Left ventricle myocardium inferior (tissue), 1 donor: ENCODE results near the gene DUOXA2. TPM values are rescaled to one million over a fixed set of nuclear protein-coding genes. Genes with fewer than 3 reads are reported as not detected.

Experiments
- DNase-seq: peaks from one replicate; pipeline ENCODE4 v3.0.0-alpha.2; 2020
- H3K27ac ChIP-seq: fragments of 200-600 bp; replicated peaks from 2 replicates; pipeline ENCODE4 v1.8.0; 2021
- H3K27me3 ChIP-seq: fragments of 200-600 bp; 2 replicates; pipeline ENCODE4 v1.8.0; 2021; ENCODE audit warnings: low read depth
- H3K36me3 ChIP-seq: fragments of 200-600 bp; 2 replicates; pipeline ENCODE4 v1.8.0; 2021
- H3K4me1 ChIP-seq: fragments of 200-600 bp; 2 replicates; pipeline ENCODE4 v1.8.0; 2021
- H3K4me3 ChIP-seq: fragments of 200-600 bp; 2 replicates; pipeline ENCODE4 v1.8.0; 2021; ENCODE audit warnings: mild to moderate bottlenecking, moderate library complexity
- H3K9me3 ChIP-seq: fragments of 200-600 bp; replicated peaks from 2 replicates; pipeline ENCODE4 v1.8.0; 2021
- CTCF ChIP-seq: fragments of 200-600 bp; IDR thresholded peaks from 2 replicates; pipeline ENCODE4 v1.8.0; 2021; ENCODE audit warnings: antibody characterized with exemption, mild to moderate bottlenecking, borderline replicate concordance
- intact Hi-C: fragments of 100-400 bp; cut with micrococcal nuclease; formaldehyde crosslinking; loops from one replicate; pipeline ENCODE4 v1.11.0; 2022
- total RNA-seq: library from RNA; stranded (reverse); fragmentation: NEBNext Ultra II Directional; extraction: Animal tissue kit (Norgen Biotek cat#: 25700); gene quantifications from one replicate; pipeline ENCODE4 v1.2.1, GENCODE V29; 2021
- donor health status: DM: no; HTN: yes; CAD: no; lungs with severe emphysema.

The DUOXA2 gene
- total RNA-seq, 1 donor from 2014 or later, result not detected

GRCh38 chr15:45118996-45119395 is 4.9 kb downstream of the DUOXA2 start:
- Histone ChIP-seq H3K4me3 (no peak overlapping the region), H3K36me3 (no peaks in the 10 kb centered on the region), H3K27me3 (peaks cover 94% of the 10 kb centered on the region), H3K9me3 (no peaks in the 10 kb centered on the region), H3K4me1 (peaks cover 24% of the 10 kb centered on the region), H3K27ac (no peak overlapping the region)
- TF ChIP-seq CTCF, result no peak
- DNase-seq, result no peak
- intact Hi-C loops, result no loop called here

GRCh38 chr15:45120081-45120972 is 6.2 kb downstream of the DUOXA2 start:
- peaks cover 16% of the 10 kb centered on the region for H3K4me1 ChIP-seq
- no peaks in the 10 kb centered on the region for H3K9me3 ChIP-seq
- H3K27ac ChIP-seq, result no peak overlapping the region
- peaks cover 92% of the 10 kb centered on the region for H3K27me3 ChIP-seq
- H3K36me3 ChIP-seq, result no peaks in the 10 kb centered on the region
- H3K4me3 ChIP-seq, result no peak overlapping the region
- no peak for DNase-seq
- intact Hi-C loops, result no loop called here
- TF ChIP-seq CTCF, result no peak

GRCh38 chr15:45121020-45121419 is 6.9 kb downstream of the DUOXA2 start:
- DNase-seq, result no peak
- Histone ChIP-seq H3K36me3 (no peaks in the 10 kb centered on the region), H3K9me3 (no peaks in the 10 kb centered on the region), H3K27ac (no peak overlapping the region), H3K4me3 (no peak overlapping the region), H3K27me3 (peaks cover 91% of the 10 kb centered on the region), H3K4me1 (peaks cover 16% of the 10 kb centered on the region)
- TF ChIP-seq CTCF, result no peak
- intact Hi-C loops, result no loop called here

- Histone ChIP-seq H3K4me1 (peaks cover 11% of the 10 kb centered on the region), H3K27me3 (peaks cover 83% of the 10 kb centered on the region), H3K9me3 (no peaks in the 10 kb centered on the region), H3K4me3 (no peak overlapping the region), H3K36me3 (no peaks in the 10 kb centered on the region), H3K27ac (no peak overlapping the region)
- intact Hi-C loops, result no loop called here
- no peak for DNase-seq
- no peak for TF ChIP-seq CTCF
Observed at GRCh38 chr15:45121706-45122417, 7.7 kb downstream of the DUOXA2 start.

- H3K27me3 ChIP-seq, result peaks cover 81% of the 10 kb centered on the region
Observed at GRCh38 chr15:45122719-45123118, 8.6 kb downstream of the DUOXA2 start.

More at GRCh38 chr15:45122719-45123118, 8.6 kb downstream of the DUOXA2 start:
- Histone ChIP-seq H3K4me3 (no peak overlapping the region), H3K9me3 (no peaks in the 10 kb centered on the region), H3K36me3 (no peaks in the 10 kb centered on the region), H3K4me1 (peaks cover 3% of the 10 kb centered on the region), H3K27ac (no peak overlapping the region)
- no peak for TF ChIP-seq CTCF
- intact Hi-C loops, result no loop called here
- no peak for DNase-seq
